ENCODE results near the gene MSRB3. TPM values are rescaled to one million over a fixed set of nuclear protein-coding genes. Genes with fewer than 3 reads are reported as not detected.

Gene MSRB3
- total and polyA plus RNA-seq, 8 donors, result 10.7 to 142 (median 27.8) TPM

- intact Hi-C loops (cut with DNase I; ENCODE audit: low total_unique reads), result no loop called here
- Histone ChIP-seq H3K9me3 (no peaks in the 10 kb centered on the region), H3K4me3 (no peak overlapping the region), H3K36me3 (no peaks in the 10 kb centered on the region), H3K27ac (peak overlapping the region in 1 of 5 donors; percentile 34), H3K27me3 (no peaks in the 10 kb centered on the region), H3K4me1 (peaks cover 0 to 37% (median 18%) of the 10 kb centered on the region in 4 donors)
- no peak for TF ChIP-seq CTCF (IDR thresholded peaks at IDR 0.05)
- no peak for TF ChIP-seq POLR2AphosphoS5 (IDR thresholded peaks at IDR 0.05)
- no peak for TF ChIP-seq EP300 (IDR thresholded peaks at IDR 0.05)
- no peak for TF ChIP-seq POLR2A (IDR thresholded peaks at IDR 0.05)
- 30 to 47% (median 36%) methylated on average over 3 of the region's 3 CpGs for WGBS, 5 donors
- no peak for DNase-seq
These were observed 28.7 kb downstream of the MSRB3 start for GRCh38 chr12:65307169-65307501.

GRCh38 chr12:65308006-65308405 is 29.5 kb downstream of the MSRB3 start:
- H3K27ac ChIP-seq, result peak overlapping the region in 1 of 5 donors; percentile 19
- no peaks in the 10 kb centered on the region for H3K36me3 ChIP-seq
- no peaks in the 10 kb centered on the region for H3K9me3 ChIP-seq
- TF ChIP-seq POLR2AphosphoS5 (IDR thresholded peaks at IDR 0.05) (no peak), CTCF (IDR thresholded peaks at IDR 0.05) (no peak), EP300 (IDR thresholded peaks at IDR 0.05) (no peak), POLR2A (IDR thresholded peaks at IDR 0.05) (no peak)
- H3K27me3 ChIP-seq, result no peaks in the 10 kb centered on the region
- H3K4me1 ChIP-seq, result peaks cover 0 to 29% (median 15%) of the 10 kb centered on the region in 4 donors
- 15 to 28% (median 16%) methylated on average over 4 of the region's 4 CpGs for WGBS, 5 donors
- intact Hi-C loops (cut with DNase I; ENCODE audit: low total_unique reads), result no loop called here
- no peak for DNase-seq
- no peak overlapping the region for H3K4me3 ChIP-seq

GRCh38 chr12:65308601-65309071 is 30.2 kb downstream of the MSRB3 start:
- WGBS, 5 donors, result 37 to 56% (median 52%) methylated on average over 3 of the region's 3 CpGs
- H3K9me3 ChIP-seq, result no peaks in the 10 kb centered on the region
- intact Hi-C loops (cut with DNase I; ENCODE audit: low total_unique reads), result no loop called here
- H3K4me1 ChIP-seq, result peaks cover 0 to 28% (median 15%) of the 10 kb centered on the region in 4 donors
- peak in 1 of 2 donors; percentile 44 for DNase-seq
- no peaks in the 10 kb centered on the region for H3K36me3 ChIP-seq
- no peak for TF ChIP-seq POLR2A (IDR thresholded peaks at IDR 0.05)
- TF ChIP-seq POLR2AphosphoS5 (IDR thresholded peaks at IDR 0.05), result no peak
- TF ChIP-seq EP300 (IDR thresholded peaks at IDR 0.05), result no peak
- no peak for TF ChIP-seq CTCF (IDR thresholded peaks at IDR 0.05)
- no peak overlapping the region for H3K4me3 ChIP-seq
- H3K27ac ChIP-seq, result no peak overlapping the region
- no peaks in the 10 kb centered on the region for H3K27me3 ChIP-seq

GRCh38 chr12:65311260-65311659 is 32.8 kb downstream of the MSRB3 start:
- 58 to 80% (median 72%) methylated on average over 1 of the region's 1 CpG for WGBS, 5 donors
- no peak for TF ChIP-seq EP300 (IDR thresholded peaks at IDR 0.05)
- no peak for TF ChIP-seq CTCF (IDR thresholded peaks at IDR 0.05)
- TF ChIP-seq POLR2AphosphoS5 (IDR thresholded peaks at IDR 0.05), result no peak
- TF ChIP-seq POLR2A (IDR thresholded peaks at IDR 0.05), result no peak
- H3K27ac ChIP-seq, result no peak overlapping the region
- intact Hi-C loops (cut with DNase I; ENCODE audit: low total_unique reads), result no loop called here
- no peak overlapping the region for H3K4me3 ChIP-seq
- no peaks in the 10 kb centered on the region for H3K27me3 ChIP-seq
- peaks cover 0 to 26% (median 15%) of the 10 kb centered on the region in 4 donors for H3K4me1 ChIP-seq
- no peaks in the 10 kb centered on the region for H3K36me3 ChIP-seq
- H3K9me3 ChIP-seq, result no peaks in the 10 kb centered on the region
- DNase-seq, result no peak
